Stimulated activated CD4-positive, alpha-beta T cell treated with anti-CD3 and anti-CD28 coated beads, Interleukin-15, amount 100 ng/mL, for 1 hour (primary cell): Measurements from ENCODE around the gene CFAP45.
A peak's percentile ranks its signal among the peaks of the same experiment; 100 is the strongest.

Source experiments
- DNase-seq, 2 donors: peaks; one replicate each; pipeline ENCODE4 v3.0.0-alpha.2; 2020; ENCODE audit warnings: low read depth in 1 of 2, low spot score in 1 of 2

CFAP45 gene

GRCh38 chr1:159854693-159855192 lies 45.2 kb downstream of the CFAP45 start:
- DNase-seq, result peak; percentile 48 to 60

GRCh38 chr1:159854116-159854692 lies 45.8 kb downstream of the CFAP45 start:
- no peak for DNase-seq

DNA sequence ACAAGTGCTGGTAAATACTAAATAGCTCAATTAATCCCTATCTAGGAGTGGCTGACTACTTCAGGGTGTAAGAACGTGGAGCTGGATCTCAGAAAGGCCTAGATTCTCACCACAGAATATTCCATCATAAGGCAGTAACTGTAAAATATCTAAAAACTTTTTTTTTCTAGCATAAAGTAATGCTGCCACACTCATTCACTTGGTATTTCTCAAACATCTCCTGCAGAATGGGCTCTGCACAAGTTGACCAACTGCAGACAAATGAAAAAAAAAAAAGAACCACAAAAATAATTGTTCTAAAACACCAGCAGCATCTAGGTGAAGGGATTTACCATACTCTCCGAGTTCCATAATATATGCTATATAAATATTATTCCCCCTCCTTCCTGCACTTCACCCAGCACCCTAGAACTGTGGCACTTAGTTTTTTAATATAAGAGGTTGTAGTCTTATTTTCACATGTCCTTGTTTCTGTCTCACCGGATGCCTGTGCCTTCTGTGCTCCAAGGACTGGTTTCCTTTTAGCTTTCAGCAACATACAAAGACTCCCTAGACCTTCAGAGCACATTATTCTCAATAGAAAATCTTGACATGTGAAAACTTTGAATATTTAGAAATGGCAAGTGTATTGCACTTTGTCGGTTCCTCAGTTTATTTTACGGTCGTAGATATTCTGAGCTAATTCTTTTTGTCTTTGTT lies 46.4 kb downstream of the CFAP45 start:
- no peak for DNase-seq

DNA sequence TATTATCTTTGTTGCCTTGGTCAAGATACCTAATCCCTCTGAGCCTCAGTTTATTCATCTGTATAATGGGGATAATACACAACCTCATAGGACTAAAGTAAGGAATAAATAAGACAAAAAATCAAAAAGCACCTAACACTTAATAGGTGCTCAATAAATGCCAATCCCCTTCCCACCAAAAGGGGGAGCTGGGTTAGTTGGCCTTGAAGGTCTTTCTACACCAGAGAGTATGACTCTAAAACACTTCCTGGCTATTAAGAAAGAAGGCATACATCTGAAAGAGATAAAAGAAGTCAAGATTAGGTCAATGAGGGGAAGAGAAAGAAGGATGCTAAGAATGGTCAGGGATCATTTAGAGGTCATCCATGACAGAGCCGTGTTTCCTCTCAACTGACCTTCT lies 48.6 kb downstream of the CFAP45 start:
- DNase-seq, result no peak

DNA sequence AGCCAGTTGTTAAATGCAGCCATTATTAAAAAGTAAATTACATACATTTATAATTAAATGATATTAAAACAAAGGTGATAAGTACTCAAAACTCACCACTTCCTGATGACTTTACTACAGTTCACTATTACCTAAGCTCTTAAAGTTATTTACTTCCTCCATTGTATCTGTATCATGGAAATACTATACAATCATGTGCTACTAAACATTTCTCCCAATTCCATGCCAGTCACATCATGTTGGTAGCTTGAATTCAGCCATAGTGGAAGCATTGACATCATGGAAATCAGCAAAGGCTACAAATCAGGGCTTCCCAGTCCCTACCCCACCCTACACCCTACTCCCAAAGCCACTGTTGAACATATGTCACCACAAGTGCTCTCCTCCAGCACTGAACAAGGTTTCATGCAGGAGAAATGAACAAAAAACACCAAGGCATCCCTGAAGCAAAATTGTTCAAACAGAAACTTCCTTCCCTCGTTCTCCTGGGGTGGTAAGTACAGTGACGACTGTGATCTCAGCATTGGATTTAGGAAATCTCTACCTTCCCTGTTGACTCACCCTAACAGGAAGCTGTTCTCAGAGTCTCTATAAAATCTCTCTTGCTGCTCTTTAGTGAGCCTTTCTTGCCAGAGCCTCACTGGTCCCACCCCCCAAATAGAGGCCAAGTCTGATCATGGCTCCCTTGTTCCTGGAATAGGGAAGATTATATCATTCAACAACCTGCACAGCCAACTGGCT lies 50.2 kb downstream of the CFAP45 start:
- no peak for DNase-seq

- no peak for DNase-seq
Measured at GRCh38 chr1:159848326-159848725, 51.6 kb downstream of the CFAP45 start.

- DNase-seq, result no peak
Measured at GRCh38 chr1:159847231-159847630, 52.7 kb downstream of the CFAP45 start.

GRCh38 chr1:159845751-159846629 lies 54.0 kb downstream of the CFAP45 start:
- DNase-seq, result no peak

DNA sequence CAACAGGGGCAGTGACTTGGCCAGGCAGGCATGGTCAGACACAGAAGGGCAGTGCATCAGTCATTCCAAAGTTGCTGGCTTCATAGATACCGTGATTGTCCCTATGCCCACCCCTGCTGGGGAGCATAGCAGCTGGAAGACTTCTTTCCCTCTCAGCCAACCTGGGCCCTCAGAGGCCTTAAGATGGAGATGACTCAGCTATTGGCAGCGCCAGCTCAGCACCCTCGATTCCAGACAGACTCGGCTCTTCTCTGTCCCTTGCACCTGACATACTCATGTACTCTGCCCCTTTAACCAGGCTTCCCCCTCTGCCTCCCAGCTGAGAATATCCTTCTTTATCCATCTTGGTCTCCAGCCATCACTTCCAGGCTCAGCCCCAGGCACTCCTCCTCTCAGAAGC lies 56.5 kb downstream of the CFAP45 start:
- DNase-seq, result no peak

DNA sequence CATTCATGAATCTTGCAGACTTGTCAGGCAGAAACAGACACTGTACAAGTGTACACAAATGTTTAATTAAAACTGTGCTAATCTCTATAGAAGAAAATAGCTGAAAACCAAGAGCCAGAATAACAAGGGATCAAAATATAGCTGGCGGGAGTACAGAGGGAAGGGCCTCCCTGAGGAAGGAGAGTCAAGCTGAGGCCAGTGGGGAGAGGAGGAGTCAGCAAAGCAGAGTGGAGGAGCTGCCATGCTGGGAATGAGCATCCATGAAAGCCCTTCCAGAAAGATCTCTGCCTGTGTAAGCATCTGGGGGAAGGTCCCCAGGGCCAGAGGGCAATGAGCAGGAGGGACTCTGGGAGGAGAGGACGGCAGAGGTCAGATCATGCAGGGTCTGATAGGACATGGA lies 58.2 kb downstream of the CFAP45 start:
- no peak for DNase-seq

DNA sequence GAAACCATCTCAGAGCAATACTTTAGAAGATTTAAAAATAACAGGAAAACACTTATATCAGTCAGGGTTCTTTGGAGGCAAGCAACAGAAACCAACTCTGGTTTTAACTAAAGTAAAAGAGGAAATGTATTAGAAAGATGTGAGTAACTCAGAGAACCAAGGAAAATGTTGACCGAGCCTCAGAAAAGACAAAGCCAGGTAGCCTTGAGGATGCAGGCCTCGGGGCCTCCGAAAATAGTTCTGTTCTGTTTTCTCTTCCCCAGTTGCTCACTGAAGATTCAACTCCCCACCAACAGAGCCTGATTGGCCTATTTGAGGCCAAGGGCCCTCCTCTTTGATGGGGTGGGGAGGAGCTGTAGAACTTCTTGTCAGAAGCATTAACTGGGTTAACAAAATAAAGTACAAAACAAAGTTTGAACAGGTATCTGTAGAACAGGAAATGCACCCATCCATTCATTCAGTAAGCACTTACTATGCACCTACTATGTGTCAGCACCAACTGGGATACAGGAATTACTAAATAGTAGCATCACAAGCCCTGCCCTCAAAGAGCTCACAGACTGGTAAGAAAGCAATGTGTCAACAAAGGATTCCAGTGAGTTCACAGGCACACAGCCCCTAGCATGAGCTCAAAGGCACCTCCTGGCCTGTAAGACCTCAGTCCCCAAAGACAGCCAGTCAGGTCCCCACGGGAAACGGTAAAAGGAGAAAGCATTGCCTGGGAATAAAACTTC lies 60.7 kb downstream of the CFAP45 start:
- no peak for DNase-seq

GRCh38 chr1:159838715-159839114 lies 61.2 kb downstream of the CFAP45 start:
- no peak for DNase-seq

GRCh38 chr1:159835862-159836525 lies 64.0 kb downstream of the CFAP45 start:
- DNase-seq, result no peak

DNA sequence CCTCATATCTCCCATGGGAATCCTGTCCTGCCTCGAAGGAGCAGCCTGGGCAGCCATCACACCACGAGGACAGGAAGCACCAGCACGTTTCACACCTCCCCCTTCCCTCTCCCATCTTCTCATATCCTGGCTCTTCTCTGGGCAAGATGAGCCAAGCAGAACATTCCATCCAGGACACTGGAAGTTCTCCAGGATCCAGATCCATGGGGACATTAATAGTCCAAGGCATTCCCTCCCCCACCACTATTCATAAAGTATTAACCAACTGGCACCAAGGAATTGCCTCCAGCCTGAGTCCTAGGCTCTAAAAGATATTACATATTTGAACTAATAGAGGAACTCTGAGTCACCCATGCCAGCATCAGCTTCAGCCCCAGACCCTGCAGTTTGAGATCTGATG lies 64.6 kb downstream of the CFAP45 start:
- DNase-seq, result no peak

DNA sequence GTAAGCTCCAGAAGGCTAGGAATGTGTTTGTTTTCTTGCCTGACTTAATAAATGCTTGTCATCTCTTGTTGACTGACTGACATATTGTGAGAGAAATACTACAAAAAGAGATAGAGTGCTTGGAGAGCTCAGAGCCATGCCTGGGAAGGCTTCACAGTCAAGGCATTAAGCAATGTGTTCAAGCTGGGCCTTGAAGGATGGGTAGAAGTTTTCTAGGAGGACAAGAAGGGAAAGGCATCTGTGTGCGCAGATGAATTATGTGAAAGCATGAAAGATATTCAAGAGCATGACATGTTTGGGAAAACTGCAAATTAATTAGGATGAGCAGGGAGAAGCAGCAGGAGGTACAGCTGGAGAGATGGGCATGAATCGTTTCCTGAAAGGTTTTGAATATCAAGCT lies 67.7 kb downstream of the CFAP45 start:
- no peak for DNase-seq

DNA sequence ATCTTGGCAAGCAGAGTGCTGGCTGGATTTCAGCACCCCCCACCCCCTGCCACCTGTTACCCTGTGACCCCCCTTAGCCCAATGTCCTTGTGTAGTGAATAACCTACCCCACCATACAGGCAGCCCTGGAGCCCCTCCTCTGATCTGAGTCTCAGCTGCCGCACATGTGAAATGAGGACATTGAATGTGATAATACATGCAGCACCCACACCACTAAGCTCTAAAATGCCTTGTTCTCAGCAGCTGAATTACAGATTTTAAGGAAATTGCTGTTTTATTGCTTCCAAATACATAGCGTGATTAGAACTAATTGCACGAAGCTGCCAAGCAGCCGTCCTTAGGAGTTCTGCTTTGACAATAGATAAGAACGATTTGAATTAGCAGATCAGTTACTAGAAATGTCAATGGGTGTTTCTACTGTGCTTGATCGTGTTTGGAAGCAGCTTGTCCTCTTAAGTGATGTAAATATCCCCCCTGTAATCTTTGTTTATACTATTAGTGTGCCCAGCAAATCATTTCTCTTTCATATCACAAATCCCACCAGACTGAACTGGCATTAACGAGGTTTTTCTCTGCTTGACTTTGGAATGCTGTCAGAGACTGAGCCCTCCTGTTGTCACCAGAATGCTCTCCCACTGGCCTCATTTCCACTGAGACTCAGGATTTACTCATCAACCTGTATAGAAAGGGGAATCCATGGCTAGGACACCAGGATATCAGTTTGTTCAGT lies 68.4 kb downstream of the CFAP45 start:
- no peak for DNase-seq

GRCh38 chr1:159830722-159831121 lies 69.2 kb downstream of the CFAP45 start:
- DNase-seq, result no peak

DNA sequence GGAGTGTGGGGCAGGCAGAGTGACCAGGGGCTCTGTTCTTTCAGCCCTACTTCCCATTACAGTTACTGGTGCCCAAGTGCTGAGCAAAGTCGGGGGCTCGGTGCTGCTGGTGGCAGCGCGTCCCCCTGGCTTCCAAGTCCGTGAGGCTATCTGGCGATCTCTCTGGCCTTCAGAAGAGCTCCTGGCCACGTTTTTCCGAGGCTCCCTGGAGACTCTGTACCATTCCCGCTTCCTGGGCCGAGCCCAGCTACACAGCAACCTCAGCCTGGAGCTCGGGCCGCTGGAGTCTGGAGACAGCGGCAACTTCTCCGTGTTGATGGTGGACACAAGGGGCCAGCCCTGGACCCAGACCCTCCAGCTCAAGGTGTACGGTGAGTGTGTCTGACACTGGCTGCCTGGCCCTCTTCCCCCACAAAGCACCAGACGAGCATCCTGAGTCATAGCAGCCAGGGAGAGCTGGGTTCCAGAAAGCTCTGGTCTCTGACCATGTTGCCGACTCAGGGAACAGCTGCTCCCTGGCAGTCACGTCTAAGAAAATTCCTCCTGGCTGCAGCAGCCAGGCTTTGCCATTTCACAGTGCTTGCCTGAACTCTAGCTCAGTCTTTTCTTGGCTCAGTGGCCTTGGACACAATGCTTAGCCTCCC lies 70.0 kb downstream of the CFAP45 start:
- DNase-seq, result no peak

DNA sequence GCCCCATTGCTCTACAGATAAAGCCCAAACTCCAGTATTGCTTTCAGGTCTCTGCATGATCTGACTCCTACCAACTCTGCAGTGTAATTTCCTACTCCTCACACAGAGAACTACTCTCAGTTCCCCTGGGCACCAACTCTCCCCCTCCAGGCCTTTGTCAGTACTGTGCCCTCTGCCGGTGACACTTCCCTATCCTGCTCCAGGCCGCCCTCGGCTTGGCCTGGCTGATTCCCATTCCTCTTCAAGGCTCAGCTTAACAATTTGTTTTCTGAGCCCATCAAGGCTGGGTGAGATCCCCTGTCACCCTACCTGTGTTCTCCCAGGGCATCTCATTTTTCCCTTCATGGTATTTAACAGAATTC lies 70.7 kb downstream of the CFAP45 start:
- no peak for DNase-seq
